Omental fat pad (tissue), 4 donors: Measurements from ENCODE around the gene RGCC. TPM values are rescaled to one million over a fixed set of nuclear protein-coding genes. Genes with fewer than 3 reads are reported as not detected.
"Not testable (repeated sequence)": the region's sequence is repeated elsewhere in the genome, so short reads cannot be mapped to it uniquely, and the experiment has no call there.

Experiments
- ATAC-seq: fragments of 150-250 bp; one replicate; pipeline ENCODE4 v1.9.1; 2016; ENCODE audit warnings: mild to moderate bottlenecking, moderate library complexity; ENCODE audit not compliant: low FRiP score
- DNase-seq: peaks from one replicate; pipeline ENCODE4 v3.0.0-alpha.2; 2019; ENCODE audit warnings: low spot score
- total RNA-seq, 4 donors: library from RNA; depleted of rRNA; stranded (reverse); fragments of >200 nt; gene quantifications; one replicate each; pipeline ENCODE4 v1.1.0, GENCODE V29; 2016
- TF ChIP-seq, protein P1 (sequence below), 3 donors: fragments of 450-650 bp; IDR thresholded peaks; one replicate each; pipeline ENCODE4 v1.5.1; 2016 to 2017; ENCODE audit warnings: antibody characterized with exemption in 3 of 3, mild to moderate bottlenecking in 3 of 3, moderate library complexity in 2 of 3

RGCC gene
- total RNA-seq, 4 donors from 2014 or later: 142 to 321 (median 257) TPM

DNA sequence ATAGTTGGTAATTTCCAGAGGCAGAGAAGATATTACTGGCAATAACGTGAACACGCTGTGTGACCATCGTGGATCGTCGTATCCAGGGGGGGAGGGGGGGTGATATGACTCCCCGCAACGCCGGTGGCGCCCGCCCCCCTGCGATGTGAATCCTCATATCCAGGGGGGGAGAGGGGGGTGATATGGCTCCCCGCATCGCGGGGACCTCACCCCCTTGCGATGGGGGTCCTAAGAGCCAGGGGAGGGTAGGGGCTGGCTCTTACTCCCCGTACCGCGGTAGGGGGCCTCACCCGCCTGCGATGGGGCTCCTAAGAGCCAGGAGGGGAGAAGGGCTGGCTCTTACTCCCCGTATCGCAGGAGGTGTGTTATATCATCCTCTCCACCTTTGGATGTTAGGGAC lies 31.3 kb upstream of the RGCC start:
- ATAC-seq: no peak
- no peak for DNase-seq
- TF ChIP-seq, protein P1, sequence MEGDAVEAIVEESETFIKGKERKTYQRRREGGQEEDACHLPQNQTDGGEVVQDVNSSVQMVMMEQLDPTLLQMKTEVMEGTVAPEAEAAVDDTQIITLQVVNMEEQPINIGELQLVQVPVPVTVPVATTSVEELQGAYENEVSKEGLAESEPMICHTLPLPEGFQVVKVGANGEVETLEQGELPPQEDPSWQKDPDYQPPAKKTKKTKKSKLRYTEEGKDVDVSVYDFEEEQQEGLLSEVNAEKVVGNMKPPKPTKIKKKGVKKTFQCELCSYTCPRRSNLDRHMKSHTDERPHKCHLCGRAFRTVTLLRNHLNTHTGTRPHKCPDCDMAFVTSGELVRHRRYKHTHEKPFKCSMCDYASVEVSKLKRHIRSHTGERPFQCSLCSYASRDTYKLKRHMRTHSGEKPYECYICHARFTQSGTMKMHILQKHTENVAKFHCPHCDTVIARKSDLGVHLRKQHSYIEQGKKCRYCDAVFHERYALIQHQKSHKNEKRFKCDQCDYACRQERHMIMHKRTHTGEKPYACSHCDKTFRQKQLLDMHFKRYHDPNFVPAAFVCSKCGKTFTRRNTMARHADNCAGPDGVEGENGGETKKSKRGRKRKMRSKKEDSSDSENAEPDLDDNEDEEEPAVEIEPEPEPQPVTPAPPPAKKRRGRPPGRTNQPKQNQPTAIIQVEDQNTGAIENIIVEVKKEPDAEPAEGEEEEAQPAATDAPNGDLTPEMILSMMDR (IDR thresholded peaks at IDR 0.05): no peak

DNA sequence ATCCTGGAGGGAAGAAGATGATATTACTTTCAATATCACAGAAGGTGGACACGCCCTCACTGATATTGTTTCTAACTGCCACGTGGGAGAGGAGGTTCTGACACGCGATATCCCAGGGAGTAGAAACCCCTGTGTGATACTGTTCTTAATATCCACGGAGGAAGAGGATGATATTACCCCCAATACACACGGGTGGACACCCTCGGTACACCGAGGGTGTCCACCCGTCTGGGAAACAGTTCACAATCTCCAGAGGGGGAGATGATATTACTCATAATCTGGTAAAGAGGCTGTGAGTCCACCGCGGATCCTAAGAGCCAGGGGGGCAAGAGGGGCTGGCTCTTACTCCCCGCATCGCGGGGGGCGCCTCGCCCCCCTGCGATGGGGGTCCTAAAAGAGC lies 29.7 kb upstream of the RGCC start:
- TF ChIP-seq, protein P1 (IDR thresholded peaks at IDR 0.05): no peak
- no peak for ATAC-seq
- no peak for DNase-seq

DNA sequence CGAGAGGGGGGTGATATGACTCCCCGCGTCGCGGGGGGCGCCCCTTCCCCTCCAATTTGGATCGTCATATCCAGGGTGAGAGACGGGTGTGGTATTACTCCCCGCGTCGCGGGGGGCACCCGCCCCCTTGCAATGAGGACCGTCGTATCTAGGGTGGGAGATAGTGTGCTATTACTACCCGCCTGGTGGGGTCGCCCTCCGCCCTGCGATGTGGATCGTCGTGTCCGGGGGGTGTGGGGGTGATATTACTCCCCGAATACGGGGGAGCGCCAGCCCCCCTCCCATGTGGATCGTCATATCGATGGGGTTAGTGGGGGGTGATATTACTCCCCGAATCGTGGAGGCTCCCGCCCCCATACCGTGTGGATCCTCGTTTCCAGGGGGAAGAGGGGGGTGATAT lies 29.2 kb upstream of the RGCC start:
- DNase-seq (no peak), ATAC-seq (no peak)
- TF ChIP-seq, protein P1 (IDR thresholded peaks at IDR 0.05): no peak

DNA sequence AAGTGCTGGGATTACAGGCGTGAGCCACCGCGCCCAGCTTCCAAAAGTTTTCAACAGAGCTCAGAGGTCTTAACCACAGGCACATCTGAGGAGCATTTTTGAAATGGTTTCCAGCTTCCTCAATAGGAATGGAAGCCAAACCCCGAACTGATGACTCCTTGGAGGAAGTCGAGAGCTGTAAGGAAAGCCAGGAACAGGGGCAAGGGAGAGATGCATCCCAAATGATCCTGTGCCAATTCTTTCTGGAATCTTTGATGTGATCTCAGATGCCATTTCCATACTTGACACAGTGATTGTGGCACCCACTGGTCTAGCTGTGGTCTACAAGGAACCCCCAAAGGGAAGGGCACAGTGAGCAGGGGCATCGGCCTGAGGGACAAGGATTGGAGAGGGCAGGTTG lies 23.3 kb upstream of the RGCC start:
- ATAC-seq, DNase-seq: not testable (repeated sequence)

DNA sequence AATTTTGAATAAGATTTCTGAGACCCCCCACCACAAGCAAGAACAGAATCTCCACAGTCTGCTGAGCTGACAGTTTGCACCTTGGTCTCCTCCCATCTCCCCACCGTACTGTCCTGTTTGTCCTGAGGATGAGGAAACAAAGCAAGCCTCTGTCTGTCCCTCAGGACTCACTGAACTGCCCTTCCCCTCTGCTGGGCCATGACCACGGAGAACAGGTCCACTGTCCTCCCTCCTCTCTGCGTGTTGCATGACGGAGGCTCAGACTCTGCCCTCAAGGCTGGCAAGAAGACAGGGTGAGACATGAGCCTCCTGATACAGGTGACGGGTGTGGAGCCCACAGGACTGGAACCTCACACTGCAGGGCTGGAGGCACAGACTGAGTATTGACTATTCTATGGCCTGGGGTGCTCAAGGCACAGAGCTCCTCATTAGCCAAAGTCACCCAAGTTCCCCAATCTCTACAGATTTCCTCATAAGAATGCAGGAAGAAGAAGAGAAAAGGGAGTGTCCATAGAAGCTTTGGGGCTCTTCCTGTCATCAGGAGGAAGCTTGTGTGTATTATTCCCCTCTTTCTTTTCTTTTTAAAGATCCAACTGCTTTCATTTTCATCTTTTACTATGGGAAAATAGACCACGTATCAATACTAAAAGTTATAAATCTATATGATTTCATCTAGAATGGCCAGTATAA lies 22.4 kb upstream of the RGCC start:
- TF ChIP-seq, protein P1 (IDR thresholded peaks at IDR 0.05): no peak
- ATAC-seq (no peak), DNase-seq (no peak)

DNA sequence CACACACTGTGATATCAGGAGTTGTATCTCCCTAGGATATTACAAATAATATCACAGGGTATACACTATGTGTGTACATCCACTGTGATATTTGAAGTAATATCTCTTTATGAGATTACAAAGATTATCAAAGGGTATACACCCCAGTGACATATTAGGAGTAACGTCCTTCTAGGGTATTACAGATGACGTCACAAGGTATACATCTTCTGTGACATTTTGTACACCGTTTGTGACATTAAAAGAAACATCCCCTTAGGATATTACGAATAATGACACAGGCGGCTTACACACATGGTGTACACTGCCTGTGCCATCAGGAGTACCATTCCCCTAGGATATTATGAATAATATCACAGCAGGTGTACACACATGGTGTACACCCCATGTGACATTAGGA lies 13.4 kb upstream of the RGCC start:
- ATAC-seq (no peak), DNase-seq (no peak)
- TF ChIP-seq, protein P1 (IDR thresholded peaks at IDR 0.05): no peak

DNA sequence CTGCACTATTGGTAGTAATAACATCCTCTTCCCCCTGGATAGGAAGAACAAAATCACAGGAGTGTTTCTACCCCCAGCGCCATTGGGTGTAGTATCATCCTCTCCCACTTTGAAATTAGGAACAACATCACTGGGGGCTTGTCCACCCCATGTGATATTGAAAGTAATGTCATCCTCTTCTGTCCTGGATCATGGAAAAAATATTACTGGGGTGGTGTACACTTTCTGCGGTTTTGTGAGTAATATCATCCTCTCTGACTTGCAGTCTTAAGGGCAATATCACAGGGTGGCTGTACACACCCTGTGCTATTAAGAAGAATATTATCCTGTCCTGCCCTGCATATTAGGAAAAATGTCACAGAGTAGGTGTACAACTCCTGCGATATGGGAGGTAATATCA lies 4.9 kb upstream of the RGCC start:
- DNase-seq (no peak), ATAC-seq (no peak)
- TF ChIP-seq, protein P1 (IDR thresholded peaks at IDR 0.05): no peak
